SK-N-SH treated with all-trans-retinoic acid at 6 μM for 48 hours (cell line): ENCODE measurements around the gene KIF13A.

Experiments
- ATAC-seq: fragments of 200-7000 bp; cut with Tn5 transposase; 3 replicates; pipeline ENCODE4 v1.9.1; 2020; ENCODE audit warnings: mild to moderate bottlenecking, moderate library complexity
- ARNTL ChIP-seq: fragments of 450-650 bp; formaldehyde crosslinking; IDR thresholded peaks from 2 replicates; pipeline ENCODE4 v1.5.0; 2020; ENCODE audit warnings: low read depth, mild to moderate bottlenecking, moderate library complexity, borderline replicate concordance
- BACH2 ChIP-seq: fragments of 250-450 bp; sonication (Bioruptor Pico); IDR thresholded peaks from 2 replicates; pipeline ENCODE4 v1.9.0; 2021; ENCODE audit warnings: mild to moderate bottlenecking, borderline replicate concordance
- CSDC2 ChIP-seq: fragments of 250-450 bp; sonication (Bioruptor Pico); IDR thresholded peaks from 2 replicates; pipeline ENCODE4 v1.5.0; 2020; ENCODE audit warnings: mild to moderate bottlenecking, moderate library complexity
- ESRRG ChIP-seq: fragments of 250-450 bp; sonication (Bioruptor Pico); IDR thresholded peaks from 2 replicates; pipeline ENCODE4 v1.6.1; 2021; ENCODE audit warnings: mild to moderate bottlenecking
- GLIS3 ChIP-seq: fragments of 250-450 bp; sonication (Bioruptor Pico); IDR thresholded peaks from 2 replicates; pipeline ENCODE4 v1.5.0; 2020; ENCODE audit warnings: mild to moderate bottlenecking, moderate library complexity
- PPARA ChIP-seq: fragments of 250-450 bp; sonication (Bioruptor Pico); IDR thresholded peaks from 2 replicates; pipeline ENCODE4 v1.5.0; 2020; ENCODE audit warnings: mild to moderate bottlenecking, borderline replicate concordance
- RARB ChIP-seq: fragments of 250-450 bp; sonication (Bioruptor Pico); IDR thresholded peaks from 2 replicates; pipeline ENCODE4 v1.8.0; 2021; ENCODE audit warnings: mild to moderate bottlenecking, moderate library complexity
- SNAI2 ChIP-seq: fragments of 250-450 bp; sonication (Bioruptor Pico); IDR thresholded peaks from 2 replicates; pipeline ENCODE4 v1.5.0; 2020; ENCODE audit warnings: mild to moderate bottlenecking, moderate library complexity
- TCF4 ChIP-seq: fragments of 250-450 bp; sonication (Bioruptor Pico); IDR thresholded peaks from 2 replicates; pipeline ENCODE4 v1.8.0; 2021; ENCODE audit warnings: mild to moderate bottlenecking, moderate library complexity, borderline replicate concordance
- TOX ChIP-seq: fragments of 250-450 bp; sonication (Bioruptor Pico); IDR thresholded peaks from 2 replicates; pipeline ENCODE4 v1.8.0; 2021; ENCODE audit warnings: mild to moderate bottlenecking, moderate library complexity, borderline replicate concordance
- ZC3H10 ChIP-seq: fragments of 250-450 bp; sonication (Bioruptor Pico); IDR thresholded peaks from 2 replicates; pipeline ENCODE4 v1.5.1; 2021; ENCODE audit warnings: mild to moderate bottlenecking, moderate library complexity
- ZFP30 ChIP-seq: fragments of 450-650 bp; formaldehyde crosslinking; IDR thresholded peaks from 2 replicates; pipeline ENCODE4 v1.5.0; 2022; ENCODE audit warnings: mild to moderate bottlenecking, moderate library complexity
- ZNF565 ChIP-seq: fragments of 450-650 bp; formaldehyde crosslinking; conservative IDR thresholded peaks from 2 replicates; pipeline ENCODE4 v1.5.0; 2020; ENCODE audit warnings: low read depth, mild to moderate bottlenecking, moderate library complexity
- ZNF70 ChIP-seq: fragments of 450-650 bp; formaldehyde crosslinking; IDR thresholded peaks from 2 replicates; pipeline ENCODE4 v1.5.0; 2020; ENCODE audit warnings: mild to moderate bottlenecking, moderate library complexity
- TF ChIP-seq, protein P1 (sequence below): fragments of 250-450 bp; sonication (Bioruptor Pico); IDR thresholded peaks from 2 replicates; pipeline ENCODE4 v1.5.1; 2020; ENCODE audit warnings: low read depth, mild to moderate bottlenecking, moderate library complexity
- TF ChIP-seq, protein P2 (sequence below): fragments of 250-450 bp; sonication (Bioruptor Pico); IDR thresholded peaks from 2 replicates; pipeline ENCODE4 v1.5.0; 2020; ENCODE audit warnings: mild to moderate bottlenecking, moderate library complexity
- TF ChIP-seq, protein P3 (sequence below): fragments of 250-450 bp; sonication (Bioruptor Pico); IDR thresholded peaks from 2 replicates; pipeline ENCODE4 v1.8.0; 2020; ENCODE audit warnings: mild to moderate bottlenecking, moderate library complexity, borderline replicate concordance
- TF ChIP-seq, protein P4 (sequence below): fragments of 250-450 bp; sonication (Bioruptor Pico); IDR thresholded peaks from 2 replicates; pipeline ENCODE4 v1.8.0; 2021; ENCODE audit warnings: low read depth, mild to moderate bottlenecking, moderate library complexity, borderline replicate concordance
- TF ChIP-seq, protein P5 (sequence below): fragments of 250-450 bp; sonication (Bioruptor Pico); IDR thresholded peaks from 2 replicates; pipeline ENCODE4 v1.5.1; 2021; ENCODE audit warnings: mild to moderate bottlenecking, moderate library complexity

KIF13A gene

DNA sequence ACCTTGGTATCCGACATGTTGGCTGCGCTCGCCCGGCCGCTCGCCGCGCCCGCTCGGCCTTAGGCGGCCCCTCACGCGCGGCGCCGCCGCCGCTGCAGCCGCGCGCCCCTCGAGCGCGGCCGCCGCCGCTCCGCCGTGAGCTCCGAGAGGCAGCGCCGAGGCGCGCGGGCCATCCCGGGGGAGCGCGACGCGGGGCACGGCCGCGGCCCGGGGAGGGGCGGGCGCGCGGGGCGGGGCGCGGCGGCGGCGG, at the start of gene KIF13A:
Gene KIF13A, minus strand, starts transcription at position 189 of the 250 bp plus-strand sequence. Its CDS starts 172 bp downstream, at position 17.
- TF ChIP-seq, protein P1, sequence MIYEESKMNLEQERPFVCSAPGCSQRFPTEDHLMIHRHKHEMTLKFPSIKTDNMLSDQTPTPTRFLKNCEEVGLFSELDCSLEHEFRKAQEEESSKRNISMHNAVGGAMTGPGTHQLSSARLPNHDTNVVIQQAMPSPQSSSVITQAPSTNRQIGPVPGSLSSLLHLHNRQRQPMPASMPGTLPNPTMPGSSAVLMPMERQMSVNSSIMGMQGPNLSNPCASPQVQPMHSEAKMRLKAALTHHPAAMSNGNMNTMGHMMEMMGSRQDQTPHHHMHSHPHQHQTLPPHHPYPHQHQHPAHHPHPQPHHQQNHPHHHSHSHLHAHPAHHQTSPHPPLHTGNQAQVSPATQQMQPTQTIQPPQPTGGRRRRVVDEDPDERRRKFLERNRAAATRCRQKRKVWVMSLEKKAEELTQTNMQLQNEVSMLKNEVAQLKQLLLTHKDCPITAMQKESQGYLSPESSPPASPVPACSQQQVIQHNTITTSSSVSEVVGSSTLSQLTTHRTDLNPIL (CRISPR knock-in tag): no peak
- TF ChIP-seq, all 23 proteins: peak for 0
- no peak for ATAC-seq

DNA sequence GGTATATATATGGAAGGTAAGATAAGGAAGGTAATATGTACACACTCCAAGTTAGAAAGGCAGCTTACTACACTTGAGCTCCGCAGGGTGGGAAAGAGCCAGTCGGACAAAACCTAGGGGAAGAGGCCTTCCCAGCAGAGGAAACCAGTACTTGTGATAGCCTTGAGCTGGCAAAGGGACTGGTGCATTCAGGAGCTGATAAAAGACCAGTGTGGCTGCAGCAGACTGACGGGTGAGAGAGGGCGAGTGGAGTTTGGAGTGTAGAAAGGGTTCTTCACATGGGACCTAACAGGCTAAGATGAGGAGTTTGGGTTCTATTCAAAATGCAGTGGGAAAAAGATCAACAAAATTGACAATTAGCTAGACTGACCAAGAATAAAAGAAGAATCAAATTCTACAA, 49.3 kb upstream of the KIF13A start:
- TF ChIP-seq, protein P2, sequence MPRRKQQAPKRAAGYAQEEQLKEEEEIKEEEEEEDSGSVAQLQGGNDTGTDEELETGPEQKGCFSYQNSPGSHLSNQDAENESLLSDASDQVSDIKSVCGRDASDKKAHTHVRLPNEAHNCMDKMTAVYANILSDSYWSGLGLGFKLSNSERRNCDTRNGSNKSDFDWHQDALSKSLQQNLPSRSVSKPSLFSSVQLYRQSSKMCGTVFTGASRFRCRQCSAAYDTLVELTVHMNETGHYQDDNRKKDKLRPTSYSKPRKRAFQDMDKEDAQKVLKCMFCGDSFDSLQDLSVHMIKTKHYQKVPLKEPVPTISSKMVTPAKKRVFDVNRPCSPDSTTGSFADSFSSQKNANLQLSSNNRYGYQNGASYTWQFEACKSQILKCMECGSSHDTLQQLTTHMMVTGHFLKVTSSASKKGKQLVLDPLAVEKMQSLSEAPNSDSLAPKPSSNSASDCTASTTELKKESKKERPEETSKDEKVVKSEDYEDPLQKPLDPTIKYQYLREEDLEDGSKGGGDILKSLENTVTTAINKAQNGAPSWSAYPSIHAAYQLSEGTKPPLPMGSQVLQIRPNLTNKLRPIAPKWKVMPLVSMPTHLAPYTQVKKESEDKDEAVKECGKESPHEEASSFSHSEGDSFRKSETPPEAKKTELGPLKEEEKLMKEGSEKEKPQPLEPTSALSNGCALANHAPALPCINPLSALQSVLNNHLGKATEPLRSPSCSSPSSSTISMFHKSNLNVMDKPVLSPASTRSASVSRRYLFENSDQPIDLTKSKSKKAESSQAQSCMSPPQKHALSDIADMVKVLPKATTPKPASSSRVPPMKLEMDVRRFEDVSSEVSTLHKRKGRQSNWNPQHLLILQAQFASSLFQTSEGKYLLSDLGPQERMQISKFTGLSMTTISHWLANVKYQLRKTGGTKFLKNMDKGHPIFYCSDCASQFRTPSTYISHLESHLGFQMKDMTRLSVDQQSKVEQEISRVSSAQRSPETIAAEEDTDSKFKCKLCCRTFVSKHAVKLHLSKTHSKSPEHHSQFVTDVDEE (CRISPR knock-in tag): no peak
- TF ChIP-seq BACH2 (no peak), TOX (no peak), ZFP30 (CRISPR knock-in tag) (no peak), TCF4 (CRISPR knock-in tag) (no peak), PPARA (CRISPR knock-in tag) (no peak), ZNF565 (CRISPR knock-in tag) (no peak), ZNF70 (CRISPR knock-in tag) (no peak), GLIS3 (CRISPR knock-in tag) (no peak), ARNTL (CRISPR knock-in tag) (no peak), ZC3H10 (CRISPR knock-in tag) (no peak)
- TF ChIP-seq, protein P3, sequence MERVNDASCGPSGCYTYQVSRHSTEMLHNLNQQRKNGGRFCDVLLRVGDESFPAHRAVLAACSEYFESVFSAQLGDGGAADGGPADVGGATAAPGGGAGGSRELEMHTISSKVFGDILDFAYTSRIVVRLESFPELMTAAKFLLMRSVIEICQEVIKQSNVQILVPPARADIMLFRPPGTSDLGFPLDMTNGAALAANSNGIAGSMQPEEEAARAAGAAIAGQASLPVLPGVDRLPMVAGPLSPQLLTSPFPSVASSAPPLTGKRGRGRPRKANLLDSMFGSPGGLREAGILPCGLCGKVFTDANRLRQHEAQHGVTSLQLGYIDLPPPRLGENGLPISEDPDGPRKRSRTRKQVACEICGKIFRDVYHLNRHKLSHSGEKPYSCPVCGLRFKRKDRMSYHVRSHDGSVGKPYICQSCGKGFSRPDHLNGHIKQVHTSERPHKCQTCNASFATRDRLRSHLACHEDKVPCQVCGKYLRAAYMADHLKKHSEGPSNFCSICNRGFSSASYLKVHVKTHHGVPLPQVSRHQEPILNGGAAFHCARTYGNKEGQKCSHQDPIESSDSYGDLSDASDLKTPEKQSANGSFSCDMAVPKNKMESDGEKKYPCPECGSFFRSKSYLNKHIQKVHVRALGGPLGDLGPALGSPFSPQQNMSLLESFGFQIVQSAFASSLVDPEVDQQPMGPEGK: no peak
- TF ChIP-seq, protein P4, sequence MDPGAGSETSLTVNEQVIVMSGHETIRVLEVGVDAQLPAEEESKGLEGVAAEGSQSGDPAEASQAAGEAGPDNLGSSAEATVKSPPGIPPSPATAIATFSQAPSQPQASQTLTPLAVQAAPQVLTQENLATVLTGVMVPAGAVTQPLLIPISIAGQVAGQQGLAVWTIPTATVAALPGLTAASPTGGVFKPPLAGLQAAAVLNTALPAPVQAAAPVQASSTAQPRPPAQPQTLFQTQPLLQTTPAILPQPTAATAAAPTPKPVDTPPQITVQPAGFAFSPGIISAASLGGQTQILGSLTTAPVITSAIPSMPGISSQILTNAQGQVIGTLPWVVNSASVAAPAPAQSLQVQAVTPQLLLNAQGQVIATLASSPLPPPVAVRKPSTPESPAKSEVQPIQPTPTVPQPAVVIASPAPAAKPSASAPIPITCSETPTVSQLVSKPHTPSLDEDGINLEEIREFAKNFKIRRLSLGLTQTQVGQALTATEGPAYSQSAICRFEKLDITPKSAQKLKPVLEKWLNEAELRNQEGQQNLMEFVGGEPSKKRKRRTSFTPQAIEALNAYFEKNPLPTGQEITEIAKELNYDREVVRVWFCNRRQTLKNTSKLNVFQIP (CRISPR knock-in tag): no peak
- TF ChIP-seq, protein P1 (CRISPR knock-in tag): no peak
- ATAC-seq: no peak

DNA sequence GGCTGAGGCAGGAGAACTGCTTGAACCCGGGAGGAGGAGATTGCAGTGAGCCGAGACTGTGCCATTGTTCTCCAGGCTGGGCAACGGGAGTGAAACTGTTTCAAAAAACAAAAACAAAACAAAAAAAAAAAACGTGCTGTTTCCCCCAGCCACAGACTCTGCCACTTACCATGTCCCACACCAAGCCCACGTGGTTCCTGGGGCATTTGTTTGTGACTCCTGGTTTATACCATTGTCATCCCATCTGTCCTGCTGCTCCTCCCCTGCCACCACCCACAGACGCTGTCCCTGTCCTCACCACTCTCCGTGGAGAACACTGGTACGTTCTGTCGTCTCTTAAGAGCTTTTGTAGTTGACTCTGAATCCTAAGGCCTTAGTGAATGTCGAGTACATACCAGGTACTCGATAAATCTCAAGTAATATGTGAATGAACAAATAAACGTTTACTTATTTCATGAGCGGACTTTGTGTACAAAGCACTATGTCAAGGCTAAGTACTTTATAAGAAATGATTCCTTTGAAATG, 48.0 kb upstream of the KIF13A start:
- no peak for TF ChIP-seq PPARA (CRISPR knock-in tag)
- TF ChIP-seq, protein P3: no peak
- TF ChIP-seq SNAI2: no peak
- no peak for TF ChIP-seq ESRRG (CRISPR knock-in tag)
- TF ChIP-seq ZFP30 (CRISPR knock-in tag): no peak
- TF ChIP-seq CSDC2 (CRISPR knock-in tag): no peak
- no peak for TF ChIP-seq ZC3H10 (CRISPR knock-in tag)
- no peak for TF ChIP-seq GLIS3 (CRISPR knock-in tag)
- ATAC-seq: no peak

DNA sequence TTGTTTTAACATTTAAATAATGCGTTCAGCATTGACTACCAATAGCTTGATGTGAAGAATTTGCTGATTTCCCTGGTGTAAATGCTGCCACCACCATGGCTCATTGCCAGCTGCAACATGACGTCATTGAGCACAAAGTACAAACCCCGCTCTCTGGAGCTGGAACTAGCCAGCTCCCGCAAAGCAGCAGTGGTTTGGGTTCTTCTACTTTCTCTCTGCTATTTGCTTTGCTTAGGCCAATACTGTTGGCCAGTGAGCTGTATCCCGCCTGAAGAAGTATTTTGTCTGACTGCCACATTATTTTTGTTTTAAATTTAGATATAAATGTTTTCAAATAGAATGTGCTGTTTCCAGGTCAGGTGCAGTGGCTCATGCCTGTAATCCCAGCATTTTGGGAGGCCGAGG, 47.4 kb upstream of the KIF13A start:
- ATAC-seq: no peak
- TF ChIP-seq, protein P1 (CRISPR knock-in tag): no peak
- TF ChIP-seq, protein P5, sequence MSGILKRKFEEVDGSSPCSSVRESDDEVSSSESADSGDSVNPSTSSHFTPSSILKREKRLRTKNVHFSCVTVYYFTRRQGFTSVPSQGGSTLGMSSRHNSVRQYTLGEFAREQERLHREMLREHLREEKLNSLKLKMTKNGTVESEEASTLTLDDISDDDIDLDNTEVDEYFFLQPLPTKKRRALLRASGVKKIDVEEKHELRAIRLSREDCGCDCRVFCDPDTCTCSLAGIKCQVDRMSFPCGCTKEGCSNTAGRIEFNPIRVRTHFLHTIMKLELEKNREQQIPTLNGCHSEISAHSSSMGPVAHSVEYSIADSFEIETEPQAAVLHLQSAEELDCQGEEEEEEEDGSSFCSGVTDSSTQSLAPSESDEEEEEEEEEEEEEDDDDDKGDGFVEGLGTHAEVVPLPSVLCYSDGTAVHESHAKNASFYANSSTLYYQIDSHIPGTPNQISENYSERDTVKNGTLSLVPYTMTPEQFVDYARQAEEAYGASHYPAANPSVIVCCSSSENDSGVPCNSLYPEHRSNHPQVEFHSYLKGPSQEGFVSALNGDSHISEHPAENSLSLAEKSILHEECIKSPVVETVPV (CRISPR knock-in tag): no peak
- TF ChIP-seq, protein P4 (CRISPR knock-in tag): no peak
- TF ChIP-seq ZNF70 (CRISPR knock-in tag): no peak
- no peak for TF ChIP-seq CSDC2 (CRISPR knock-in tag)
- TF ChIP-seq RARB: no peak
- TF ChIP-seq PPARA (CRISPR knock-in tag): no peak
- TF ChIP-seq ARNTL (CRISPR knock-in tag): no peak
